ENCODE data around the gene LRIG2. TPM values are rescaled to one million over a fixed set of nuclear protein-coding genes. Genes with fewer than 3 reads are reported as not detected.

LRIG2 gene
- total and polyA plus RNA-seq, 3 donors from 2014 or later: 10.6 to 27.7 (median 26.0) TPM

DNA sequence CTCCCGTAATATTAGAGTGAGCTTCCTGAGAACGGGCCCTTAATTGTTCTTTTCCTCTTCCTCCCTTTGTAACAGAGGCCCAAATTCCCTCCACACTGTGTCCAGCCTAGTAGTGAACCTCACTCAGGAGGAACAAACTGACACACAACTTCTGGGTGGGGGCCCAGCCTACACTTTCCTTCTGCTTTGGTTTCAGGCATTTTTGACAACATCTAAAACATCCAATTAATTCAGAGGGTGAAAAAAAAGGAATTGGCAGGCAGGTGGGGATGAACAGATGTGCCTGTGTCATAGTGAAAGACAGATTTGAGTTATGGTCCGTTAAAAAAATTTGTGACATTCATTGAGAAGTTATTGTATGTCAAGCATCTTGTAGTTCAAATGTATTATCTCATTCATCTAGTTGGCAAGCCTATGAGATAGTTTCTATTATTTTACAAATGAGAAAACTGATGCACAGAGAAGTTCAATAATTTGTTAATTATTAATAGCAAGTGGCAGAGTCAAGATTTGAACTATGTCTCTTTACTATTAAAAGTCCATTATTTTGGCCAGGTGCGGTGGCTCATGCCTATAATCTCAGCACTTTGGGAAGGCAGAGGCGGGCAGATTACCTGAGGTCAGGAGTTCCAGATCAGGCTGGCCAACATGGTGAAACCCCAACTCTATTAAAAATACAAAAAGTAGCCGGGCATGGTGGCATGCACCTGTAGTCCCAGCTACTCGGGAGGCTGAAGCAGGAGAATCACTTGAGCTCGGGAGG, 41.6 kb upstream of the LRIG2 start:
- intact Hi-C loops (cut with DNase I; ENCODE audit: low total_unique reads): no loop called here
- WGBS, 2 donors: 88 to 94% methylated on average over 8 of the region's 8 CpGs
- Histone ChIP-seq H3K9me3 (no peaks in the 10 kb centered on the region), H3K36me3 (ENCODE audit: low read depth, missing control alignments) (no peaks in the 10 kb centered on the region), H3K27me3 (no peaks in the 10 kb centered on the region), H3K4me1 (no peaks in the 10 kb centered on the region), H3K27ac (no peak overlapping the region), H3K4me3 (no peak overlapping the region)
- TF ChIP-seq POLR2A (IDR thresholded peaks at IDR 0.05): no peak
- TF ChIP-seq, protein P1, sequence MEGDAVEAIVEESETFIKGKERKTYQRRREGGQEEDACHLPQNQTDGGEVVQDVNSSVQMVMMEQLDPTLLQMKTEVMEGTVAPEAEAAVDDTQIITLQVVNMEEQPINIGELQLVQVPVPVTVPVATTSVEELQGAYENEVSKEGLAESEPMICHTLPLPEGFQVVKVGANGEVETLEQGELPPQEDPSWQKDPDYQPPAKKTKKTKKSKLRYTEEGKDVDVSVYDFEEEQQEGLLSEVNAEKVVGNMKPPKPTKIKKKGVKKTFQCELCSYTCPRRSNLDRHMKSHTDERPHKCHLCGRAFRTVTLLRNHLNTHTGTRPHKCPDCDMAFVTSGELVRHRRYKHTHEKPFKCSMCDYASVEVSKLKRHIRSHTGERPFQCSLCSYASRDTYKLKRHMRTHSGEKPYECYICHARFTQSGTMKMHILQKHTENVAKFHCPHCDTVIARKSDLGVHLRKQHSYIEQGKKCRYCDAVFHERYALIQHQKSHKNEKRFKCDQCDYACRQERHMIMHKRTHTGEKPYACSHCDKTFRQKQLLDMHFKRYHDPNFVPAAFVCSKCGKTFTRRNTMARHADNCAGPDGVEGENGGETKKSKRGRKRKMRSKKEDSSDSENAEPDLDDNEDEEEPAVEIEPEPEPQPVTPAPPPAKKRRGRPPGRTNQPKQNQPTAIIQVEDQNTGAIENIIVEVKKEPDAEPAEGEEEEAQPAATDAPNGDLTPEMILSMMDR (IDR thresholded peaks at IDR 0.05): no peak
- DNase-seq: no peak

GRCh38 chr1:113035086-113035485, 37.9 kb upstream of the LRIG2 start:
- WGBS, 2 donors: 88 to 91% methylated on average over 5 of the region's 5 CpGs
- intact Hi-C loops (cut with DNase I; ENCODE audit: low total_unique reads): no loop called here
- no peak for DNase-seq

GRCh38 chr1:113036639-113037321, 36.2 kb upstream of the LRIG2 start:
- no peak overlapping the region for H3K27ac ChIP-seq
- TF ChIP-seq, protein P1 (IDR thresholded peaks at IDR 0.05): no peak
- no peak for TF ChIP-seq POLR2A (IDR thresholded peaks at IDR 0.05)
- H3K36me3 ChIP-seq (ENCODE audit: low read depth, missing control alignments): no peaks in the 10 kb centered on the region
- intact Hi-C loops (cut with DNase I; ENCODE audit: low total_unique reads): no loop called here
- H3K4me1 ChIP-seq: peaks cover 11% of the 10 kb centered on the region
- 86 to 89% methylated on average over 2 of the region's 2 CpGs for WGBS, 2 donors
- no peak overlapping the region for H3K4me3 ChIP-seq
- H3K9me3 ChIP-seq: no peaks in the 10 kb centered on the region
- no peak for DNase-seq
- no peaks in the 10 kb centered on the region for H3K27me3 ChIP-seq

More at GRCh38 chr1:113035086-113035485, 37.9 kb upstream of the LRIG2 start:
- no peaks in the 10 kb centered on the region for H3K27me3 ChIP-seq
- no peak overlapping the region for H3K4me3 ChIP-seq
- TF ChIP-seq, protein P1 (IDR thresholded peaks at IDR 0.05): no peak
- no peak for TF ChIP-seq POLR2A (IDR thresholded peaks at IDR 0.05)
- peaks cover under 1% of the 10 kb centered on the region for H3K4me1 ChIP-seq
- no peaks in the 10 kb centered on the region for H3K9me3 ChIP-seq
- H3K27ac ChIP-seq: no peak overlapping the region
- no peaks in the 10 kb centered on the region for H3K36me3 ChIP-seq (ENCODE audit: low read depth, missing control alignments)

DNA sequence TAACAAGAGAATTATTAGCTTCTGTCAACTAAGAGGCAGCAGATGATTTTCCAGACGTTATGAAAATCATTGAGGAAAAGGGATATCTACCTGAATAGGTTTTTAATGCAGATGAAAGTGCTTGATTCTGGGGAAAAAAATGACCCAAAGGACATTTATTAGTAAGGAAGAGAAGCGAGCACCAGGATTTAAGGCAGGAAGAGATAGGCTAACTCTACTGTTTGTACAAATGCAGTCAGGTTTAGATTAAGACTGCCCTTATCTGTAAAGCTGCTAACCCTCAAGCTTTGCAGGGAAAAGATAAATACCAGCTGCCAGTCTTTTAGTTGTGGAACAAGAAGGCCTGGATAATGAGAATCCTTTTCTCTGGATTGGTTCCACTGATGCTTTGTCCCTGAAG, 33.0 kb upstream of the LRIG2 start:
- no peak for DNase-seq

More for the DNA sequence above, 33.0 kb upstream of the LRIG2 start:
- no peaks in the 10 kb centered on the region for H3K27me3 ChIP-seq
- no peaks in the 10 kb centered on the region for H3K36me3 ChIP-seq (ENCODE audit: low read depth, missing control alignments)
- TF ChIP-seq, protein P1 (IDR thresholded peaks at IDR 0.05): no peak
- TF ChIP-seq POLR2A (IDR thresholded peaks at IDR 0.05): no peak
- no peak overlapping the region for H3K27ac ChIP-seq
- intact Hi-C loops (cut with DNase I; ENCODE audit: low total_unique reads): loop anchor here (5.0 kb wide), 1 partner anchor 158 kb away; no protein-coding TSS in a partner anchor
- no peak overlapping the region for H3K4me3 ChIP-seq
- 41 to 49% methylated on average over 2 of the region's 2 CpGs for WGBS, 2 donors
- no peaks in the 10 kb centered on the region for H3K9me3 ChIP-seq
- peaks cover 23% of the 10 kb centered on the region for H3K4me1 ChIP-seq

All from testis (tissue), 3 donors.